Activated CD8-positive, alpha-beta memory T cell treated with anti-CD3 and anti-CD28 coated beads, Interleukin-2, amount 50 U/mL, for 24 hours (primary cell): Measurements from ENCODE around the gene PRLH.
A peak's percentile ranks its signal among the peaks of the same experiment; 100 is the strongest.

Experiments
- DNase-seq: peaks from one replicate; pipeline ENCODE4 v3.0.0-alpha.2; 2020; ENCODE audit errors: extremely low read depth

Gene PRLH

GRCh38 chr2:237564526-237565131 lies 1.7 kb upstream of the PRLH start:
- no peak for DNase-seq

- DNase-seq = no peak
These were observed 400 bp upstream of the PRLH start for GRCh38 chr2:237565974-237566373.

- DNase-seq = no peak
These were observed 1.1 kb downstream of the PRLH start for GRCh38 chr2:237567276-237568029.

GRCh38 chr2:237568121-237568660 lies 1.8 kb downstream of the PRLH start:
- DNase-seq = no peak

GRCh38 chr2:237569041-237569440 lies 2.7 kb downstream of the PRLH start:
- no peak for DNase-seq

GRCh38 chr2:237569896-237570295 lies 3.5 kb downstream of the PRLH start:
- DNase-seq = no peak

- no peak for DNase-seq
These were observed 4.5 kb downstream of the PRLH start for GRCh38 chr2:237570776-237571335.

- no peak for DNase-seq
These were observed 5.2 kb downstream of the PRLH start for GRCh38 chr2:237571551-237571950.

- peak; percentile 68 for DNase-seq
These were observed 5.8 kb downstream of the PRLH start for GRCh38 chr2:237572021-237572741.

- DNase-seq = no peak
These were observed 6.3 kb downstream of the PRLH start for GRCh38 chr2:237572742-237573101.

GRCh38 chr2:237573721-237574415 lies 7.5 kb downstream of the PRLH start:
- DNase-seq = no peak

GRCh38 chr2:237574467-237574866 lies 8.1 kb downstream of the PRLH start:
- DNase-seq = no peak

- no peak for DNase-seq
These were observed 8.8 kb downstream of the PRLH start for GRCh38 chr2:237574894-237575868.

GRCh38 chr2:237575869-237576862 lies 9.8 kb downstream of the PRLH start:
- DNase-seq = no peak

- DNase-seq = no peak
These were observed 10.6 kb downstream of the PRLH start for GRCh38 chr2:237576974-237577373.

GRCh38 chr2:237577458-237577857 lies 11.1 kb downstream of the PRLH start:
- DNase-seq = no peak

- no peak for DNase-seq
These were observed 11.8 kb downstream of the PRLH start for GRCh38 chr2:237577956-237578870.

GRCh38 chr2:237581326-237581725 lies 15.0 kb downstream of the PRLH start:
- DNase-seq = no peak
